Islet precursor cell (in vitro differentiated cells): Measurements from ENCODE around the gene MKRN3.
A peak's percentile ranks its signal among the peaks of the same experiment; 100 is the strongest.

ENCODE experiments used
- DNase-seq: peaks from one replicate; pipeline ENCODE4 v3.0.0-alpha.2; 2018

Gene MKRN3

GRCh38 chr15:23565395-23566070, at the start of gene MKRN3:
Gene MKRN3 (plus strand): TSS chr15:23565674. CDS start chr15:23565783, 109 bp downstream.
- DNase-seq = no peak

GRCh38 chr15:23516866-23517265, 48.6 kb upstream of the MKRN3 start:
- DNase-seq = no peak

- no peak for DNase-seq
These were observed 47.4 kb upstream of the MKRN3 start for GRCh38 chr15:23518104-23518503.

- DNase-seq = no peak
These were observed 40.7 kb upstream of the MKRN3 start for GRCh38 chr15:23524816-23525215.

- no peak for DNase-seq
These were observed 35.6 kb upstream of the MKRN3 start for GRCh38 chr15:23529891-23530290.

- DNase-seq = no peak
These were observed 33.5 kb upstream of the MKRN3 start for GRCh38 chr15:23532024-23532423.

- DNase-seq = no peak
These were observed 28.8 kb upstream of the MKRN3 start for GRCh38 chr15:23536659-23537058.

- peak; percentile 53 for DNase-seq
These were observed 26.8 kb upstream of the MKRN3 start for GRCh38 chr15:23538648-23539047.

- no peak for DNase-seq
These were observed 25.6 kb upstream of the MKRN3 start for GRCh38 chr15:23539892-23540291.

GRCh38 chr15:23546158-23546557, 19.3 kb upstream of the MKRN3 start:
- DNase-seq = no peak

GRCh38 chr15:23548071-23548470, 17.4 kb upstream of the MKRN3 start:
- DNase-seq = no peak

- no peak for DNase-seq
These were observed 3.6 kb upstream of the MKRN3 start for GRCh38 chr15:23561914-23562313.

GRCh38 chr15:23564821-23565394, 566 bp upstream of the MKRN3 start:
- DNase-seq = no peak

GRCh38 chr15:23566071-23566554, 639 bp downstream of the MKRN3 start:
- no peak for DNase-seq

- no peak for DNase-seq
These were observed 1.2 kb downstream of the MKRN3 start for GRCh38 chr15:23566651-23567050.

- DNase-seq = no peak
These were observed 2.4 kb downstream of the MKRN3 start for GRCh38 chr15:23567921-23568320.

- DNase-seq = peak; percentile 58
These were observed 3.9 kb downstream of the MKRN3 start for GRCh38 chr15:23569151-23569925.

- DNase-seq = peak; percentile 78
These were observed 5.0 kb downstream of the MKRN3 start for GRCh38 chr15:23570486-23570885.

GRCh38 chr15:23572844-23573243, 7.4 kb downstream of the MKRN3 start:
- no peak for DNase-seq

GRCh38 chr15:23574742-23575141, 9.3 kb downstream of the MKRN3 start:
- no peak for DNase-seq

GRCh38 chr15:23576061-23576460, 10.6 kb downstream of the MKRN3 start:
- no peak for DNase-seq

GRCh38 chr15:23578521-23579150, 13.2 kb downstream of the MKRN3 start:
- no peak for DNase-seq

- no peak for DNase-seq
These were observed 22.8 kb downstream of the MKRN3 start for GRCh38 chr15:23588268-23588667.
